SU-DHL-6 (cell line): ENCODE measurements around the gene ZNF185.

Experiments
- EZH2phosphoT487 ChIP-seq: fragments of 200-600 bp; sonication (generic), shearing (Covaris generic); conservative IDR thresholded peaks from 2 replicates; pipeline ENCODE4 v1.6.1; 2018; ENCODE audit warnings: mild to moderate bottlenecking, antibody characterized with exemption, low read length, moderate library complexity, mixed read lengths
- TF ChIP-seq, protein P1 (sequence below): fragments of 200-600 bp; sonication (generic); IDR thresholded peaks from one replicate; pipeline ENCODE4 v1.5.1; 2017; ENCODE audit warnings: antibody characterized with exemption, mild to moderate bottlenecking, low read length, moderate library complexity; ENCODE audit not compliant: insufficient read depth, poor library complexity, severe bottlenecking

DNA sequence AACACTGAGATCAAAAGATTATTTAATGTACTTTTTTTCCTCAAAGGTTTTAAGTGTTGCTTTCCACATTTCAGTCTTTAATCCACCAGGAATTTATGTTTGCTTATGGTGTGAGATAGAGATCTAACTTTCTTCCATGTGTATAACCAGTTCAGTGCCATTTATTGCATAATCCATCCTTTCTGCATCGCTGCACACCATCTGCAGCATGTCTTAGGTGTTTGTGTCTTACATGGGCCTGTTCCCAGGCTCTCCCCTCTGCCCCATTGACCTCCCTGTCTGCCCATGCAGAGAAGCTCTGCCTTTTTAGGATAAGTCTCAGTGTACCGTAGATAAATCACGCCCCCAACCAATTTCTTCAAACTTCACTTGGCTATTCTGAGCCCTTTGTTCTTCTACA is 36.8 kb upstream of the ZNF185 start:
- TF ChIP-seq, protein P1, sequence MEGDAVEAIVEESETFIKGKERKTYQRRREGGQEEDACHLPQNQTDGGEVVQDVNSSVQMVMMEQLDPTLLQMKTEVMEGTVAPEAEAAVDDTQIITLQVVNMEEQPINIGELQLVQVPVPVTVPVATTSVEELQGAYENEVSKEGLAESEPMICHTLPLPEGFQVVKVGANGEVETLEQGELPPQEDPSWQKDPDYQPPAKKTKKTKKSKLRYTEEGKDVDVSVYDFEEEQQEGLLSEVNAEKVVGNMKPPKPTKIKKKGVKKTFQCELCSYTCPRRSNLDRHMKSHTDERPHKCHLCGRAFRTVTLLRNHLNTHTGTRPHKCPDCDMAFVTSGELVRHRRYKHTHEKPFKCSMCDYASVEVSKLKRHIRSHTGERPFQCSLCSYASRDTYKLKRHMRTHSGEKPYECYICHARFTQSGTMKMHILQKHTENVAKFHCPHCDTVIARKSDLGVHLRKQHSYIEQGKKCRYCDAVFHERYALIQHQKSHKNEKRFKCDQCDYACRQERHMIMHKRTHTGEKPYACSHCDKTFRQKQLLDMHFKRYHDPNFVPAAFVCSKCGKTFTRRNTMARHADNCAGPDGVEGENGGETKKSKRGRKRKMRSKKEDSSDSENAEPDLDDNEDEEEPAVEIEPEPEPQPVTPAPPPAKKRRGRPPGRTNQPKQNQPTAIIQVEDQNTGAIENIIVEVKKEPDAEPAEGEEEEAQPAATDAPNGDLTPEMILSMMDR = no peak
- no peak for TF ChIP-seq EZH2phosphoT487
